CD4-positive, alpha-beta T cell treated with Interleukin-4 for 4 hours (primary cell): ENCODE results near the gene ENTPD6.

Experiments
- DNase-seq: peaks from one replicate; pipeline ENCODE4 v3.0.0-alpha.2; 2020

Gene ENTPD6

DNA sequence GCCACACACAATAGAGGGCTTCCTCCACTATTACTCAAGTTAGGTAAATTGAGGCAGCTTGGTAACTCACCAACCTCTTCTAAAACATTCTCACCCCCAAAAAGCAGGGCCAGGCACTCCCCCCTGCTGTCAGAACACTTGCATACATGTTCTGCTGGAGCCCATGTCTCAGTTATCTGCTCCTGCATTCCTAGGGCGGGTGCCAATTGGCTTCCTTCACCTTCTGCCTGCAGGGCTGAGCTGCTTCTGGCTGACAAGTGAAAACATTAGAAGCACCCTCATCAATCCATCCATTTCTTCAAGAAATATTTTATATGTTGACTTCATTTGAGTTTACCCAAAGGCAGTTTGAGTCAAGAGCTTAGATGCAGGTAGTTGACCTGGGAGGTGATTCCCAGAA lies 4.5 kb upstream of the ENTPD6 start:
- no peak for DNase-seq

DNA sequence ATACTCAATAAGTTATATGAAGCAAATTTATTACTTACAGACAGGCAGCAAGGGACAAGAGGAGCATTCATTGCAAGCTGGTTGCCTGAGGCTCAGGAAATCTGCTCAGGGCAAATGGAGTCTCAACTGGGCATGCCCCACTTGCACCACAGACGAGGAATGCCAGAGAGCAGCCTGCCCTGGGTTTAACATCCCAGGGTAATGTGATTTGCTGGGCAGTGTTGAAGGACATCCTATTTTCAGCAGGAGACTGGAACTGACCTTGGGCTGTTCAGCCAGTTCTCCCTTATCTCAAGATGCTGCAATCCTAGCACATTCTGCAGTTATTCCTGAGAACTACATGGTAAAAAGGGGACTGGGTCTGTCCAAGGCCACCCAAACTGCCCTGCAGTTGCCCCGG lies 3.8 kb upstream of the ENTPD6 start:
- no peak for DNase-seq

DNA sequence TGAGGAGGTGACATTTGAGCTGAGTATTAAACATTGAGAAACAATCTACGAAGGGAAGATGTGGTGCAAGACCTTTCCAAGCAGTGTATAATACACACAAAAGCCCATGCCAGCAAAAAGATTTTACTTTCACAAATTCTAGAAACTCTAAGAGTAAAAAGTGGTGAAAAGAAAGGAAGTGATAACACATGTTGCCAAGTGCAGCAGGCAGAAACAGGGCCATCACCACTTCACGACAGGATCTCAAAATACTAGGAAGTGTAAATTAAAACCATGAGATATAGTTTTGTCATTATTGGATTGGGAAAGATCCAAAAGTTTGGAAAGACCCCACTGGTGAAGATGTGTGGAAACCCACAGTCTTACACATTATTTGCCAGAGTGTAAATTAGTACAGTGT lies 1.7 kb upstream of the ENTPD6 start:
- no peak for DNase-seq

DNA sequence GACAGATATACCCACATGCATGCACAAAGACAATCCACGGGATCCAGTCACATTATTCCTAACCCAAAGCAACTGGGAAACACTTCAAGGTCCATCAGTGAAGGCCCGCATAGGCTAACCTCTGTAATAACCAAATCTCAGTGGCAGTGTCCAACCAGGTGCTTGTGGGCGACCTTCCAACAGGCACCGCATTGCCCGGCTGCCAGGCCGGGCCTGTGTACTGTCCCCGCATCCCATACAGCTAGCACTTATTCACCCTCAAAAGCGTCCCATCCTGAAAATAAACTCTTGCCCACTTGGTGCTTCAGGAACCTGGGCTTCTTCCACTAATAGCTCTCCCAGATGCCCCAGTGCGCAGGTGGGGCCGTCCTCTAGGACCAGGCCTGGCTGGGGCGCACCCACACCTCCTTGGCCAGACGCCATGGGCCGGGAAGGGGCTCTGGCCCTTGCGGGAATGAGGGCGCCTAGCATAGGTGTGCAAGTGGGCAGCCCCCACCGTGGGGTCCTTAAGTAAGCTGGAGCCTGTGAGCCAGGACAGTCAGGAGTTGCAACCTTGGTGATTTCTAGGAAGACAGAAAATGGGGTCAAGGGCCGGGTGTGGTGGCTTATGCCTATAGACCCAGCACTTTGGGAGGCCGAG lies 1.1 kb upstream of the ENTPD6 start:
- DNase-seq = no peak

DNA sequence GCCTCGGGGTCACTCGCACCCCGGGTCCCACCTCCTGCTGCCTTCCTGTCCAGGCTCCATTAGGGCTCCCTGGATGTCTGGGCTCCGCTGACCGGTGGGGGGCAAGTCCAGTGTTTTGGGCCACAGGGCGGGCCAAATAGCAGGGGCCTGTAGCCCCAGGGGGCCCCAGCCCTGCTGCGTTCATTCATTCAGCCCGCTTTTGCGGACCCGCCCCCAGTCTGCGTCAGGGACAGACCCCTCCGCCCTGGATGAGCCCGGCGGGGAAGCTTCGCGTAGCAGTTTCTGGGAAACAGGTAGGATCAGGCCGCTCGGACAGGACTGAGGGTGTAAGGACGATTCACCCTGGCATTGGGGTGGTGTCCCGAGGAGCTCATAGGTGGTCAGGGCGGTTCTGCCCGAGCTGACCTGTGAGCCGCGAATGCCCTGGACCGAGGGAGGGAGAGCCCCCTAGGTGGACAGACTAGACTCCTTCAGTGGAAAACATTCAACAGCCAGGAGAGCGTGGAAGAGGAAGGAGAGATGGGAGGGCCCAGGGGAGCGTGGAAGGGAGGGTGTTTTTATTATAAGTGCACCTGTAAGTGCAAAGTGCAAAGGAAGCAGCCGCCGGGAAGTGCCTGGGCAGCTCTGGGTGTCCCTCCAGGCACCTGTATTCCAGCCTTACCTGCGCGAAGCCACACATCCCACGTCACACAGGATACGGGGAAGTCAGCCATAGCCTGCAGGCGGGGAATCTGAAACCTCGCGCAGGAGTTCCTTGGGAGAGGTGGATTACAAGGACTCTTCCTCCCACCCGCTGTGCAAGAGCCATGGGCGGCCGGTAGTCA lies 662 bp downstream of the ENTPD6 start:
- DNase-seq = no peak

DNA sequence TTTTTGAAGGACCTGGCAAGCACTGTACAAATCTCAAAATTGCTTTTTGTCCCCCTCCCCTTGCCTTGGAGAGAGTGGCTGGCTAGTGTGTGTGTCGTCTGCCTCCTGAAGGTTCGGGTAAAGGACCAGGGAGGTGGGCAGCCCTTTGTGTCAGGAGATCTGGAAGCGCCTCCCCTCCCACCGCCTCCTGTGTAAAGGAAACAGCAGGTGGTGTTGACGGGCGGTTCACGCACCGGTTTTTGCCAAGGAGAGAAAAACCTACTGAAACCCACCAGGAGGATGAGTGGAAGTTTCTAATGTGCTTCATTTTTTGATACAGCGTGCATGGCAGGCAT lies 1.2 kb downstream of the ENTPD6 start:
- DNase-seq = no peak

DNA sequence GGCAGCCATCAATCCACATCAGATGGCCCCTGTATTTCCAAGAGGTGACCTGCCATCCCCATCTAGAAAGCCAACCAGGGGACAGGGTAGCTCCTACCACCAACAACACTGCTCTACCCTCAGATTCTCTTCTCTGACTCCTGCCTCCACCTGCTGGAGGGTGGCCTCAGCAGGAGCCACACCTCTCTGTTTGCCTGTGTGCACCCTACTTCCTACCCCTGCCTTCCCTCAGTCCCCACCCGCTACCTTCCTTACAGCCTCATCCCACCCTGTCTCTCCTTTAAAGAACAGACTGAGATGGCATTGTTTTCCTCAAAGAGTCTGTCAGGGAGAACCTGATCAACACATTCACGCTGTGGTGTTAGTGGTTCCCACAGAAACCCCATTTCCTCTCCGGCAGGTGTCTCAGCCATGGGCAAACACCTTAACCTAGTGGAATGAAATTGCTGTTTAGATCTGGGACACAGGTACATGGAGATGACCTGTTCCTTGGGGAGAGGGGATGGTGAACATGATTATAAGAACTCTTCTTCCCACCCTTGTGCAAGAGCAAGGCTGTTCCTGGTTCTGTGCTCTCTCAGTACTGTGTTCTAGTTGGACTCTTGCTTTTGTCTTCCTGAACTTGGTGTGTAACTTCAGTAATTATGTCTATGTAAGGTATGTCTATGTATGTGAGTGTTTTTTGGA lies 1.8 kb downstream of the ENTPD6 start:
- peak; percentile 35 for DNase-seq

DNA sequence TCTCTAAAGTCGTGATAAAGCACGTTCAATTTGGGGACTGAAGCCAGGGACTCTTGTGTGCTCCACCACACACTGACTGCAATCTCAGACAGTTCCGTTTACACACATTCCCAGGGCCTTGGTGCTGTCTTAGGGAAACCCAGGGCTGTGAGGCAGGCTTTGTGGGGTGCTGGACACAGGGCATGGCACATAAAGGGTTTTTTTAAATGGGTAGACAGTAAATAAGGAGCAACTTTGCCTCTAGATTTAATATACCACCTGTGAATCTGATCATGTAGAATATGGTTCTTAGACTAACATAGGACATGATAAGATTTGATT lies 2.3 kb downstream of the ENTPD6 start:
- no peak for DNase-seq

DNA sequence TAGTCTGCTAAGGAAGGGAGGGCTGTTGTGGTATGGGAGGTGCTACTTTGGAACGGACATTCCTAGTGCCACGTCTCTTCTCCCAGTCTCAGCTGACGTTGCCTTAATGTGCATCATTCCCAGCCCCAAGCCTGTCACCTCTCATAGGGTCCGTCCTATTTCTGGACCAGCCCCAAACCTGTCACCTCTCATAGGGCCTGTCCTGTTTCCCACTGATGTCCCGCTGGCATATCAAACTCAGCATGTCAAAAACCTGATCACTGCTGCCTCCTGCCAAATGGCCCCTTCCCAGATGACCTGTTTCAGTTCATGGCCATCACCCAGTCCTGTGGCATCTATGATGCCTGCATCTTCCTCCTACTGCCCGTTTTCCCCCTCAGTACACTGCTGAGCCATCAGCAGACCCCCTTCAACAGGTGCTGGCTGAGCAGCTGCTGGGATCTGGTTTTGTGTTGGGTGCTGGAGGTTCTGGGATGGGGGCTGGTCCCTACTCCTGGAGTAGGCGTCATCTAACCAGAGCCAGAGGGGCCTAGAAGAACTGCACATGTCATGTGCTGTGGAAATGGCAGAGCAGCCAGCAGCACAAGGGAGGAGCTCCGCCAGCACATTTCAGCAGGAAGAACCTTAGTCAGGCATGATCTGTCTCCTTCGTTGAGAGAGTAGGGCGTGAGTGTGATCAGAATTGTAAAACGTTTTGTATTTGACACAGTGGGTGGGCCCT lies 3.3 kb downstream of the ENTPD6 start:
- no peak for DNase-seq

DNA sequence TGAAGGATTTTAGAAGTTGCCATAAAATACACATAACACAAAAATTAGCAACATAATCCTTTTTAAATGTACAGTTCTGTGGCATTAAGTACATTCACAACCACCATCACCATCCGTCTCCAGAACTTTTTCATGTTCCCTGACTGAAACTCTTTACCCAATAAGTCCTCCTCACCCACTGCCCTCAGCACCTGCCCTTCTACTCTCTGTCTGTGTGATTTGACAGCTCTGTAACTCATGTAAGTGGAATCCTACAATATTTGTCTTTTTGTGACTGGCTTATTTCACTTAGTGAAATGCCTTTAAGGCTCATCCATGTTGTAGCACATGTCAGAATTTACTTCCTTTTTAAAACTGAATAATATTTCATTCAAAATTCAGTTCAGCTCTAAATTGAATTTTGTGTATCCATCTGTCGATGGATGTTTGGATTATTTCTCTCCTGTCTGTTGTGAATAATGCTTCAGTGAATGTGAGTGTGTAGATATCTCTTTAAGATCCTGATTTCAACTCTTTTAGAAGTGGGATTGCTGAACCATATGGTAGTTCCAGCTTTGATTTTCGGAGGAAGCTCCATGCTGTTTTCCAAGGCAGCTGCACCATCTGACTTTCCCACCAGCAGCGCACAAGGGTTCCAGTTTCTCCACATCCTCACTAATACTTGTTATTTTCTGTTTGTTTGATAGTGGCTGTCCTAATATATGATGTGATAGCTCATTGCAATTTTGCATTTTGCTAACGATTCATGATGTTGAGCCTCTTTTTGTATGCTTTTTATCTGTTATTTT lies 4.2 kb downstream of the ENTPD6 start:
- no peak for DNase-seq

DNA sequence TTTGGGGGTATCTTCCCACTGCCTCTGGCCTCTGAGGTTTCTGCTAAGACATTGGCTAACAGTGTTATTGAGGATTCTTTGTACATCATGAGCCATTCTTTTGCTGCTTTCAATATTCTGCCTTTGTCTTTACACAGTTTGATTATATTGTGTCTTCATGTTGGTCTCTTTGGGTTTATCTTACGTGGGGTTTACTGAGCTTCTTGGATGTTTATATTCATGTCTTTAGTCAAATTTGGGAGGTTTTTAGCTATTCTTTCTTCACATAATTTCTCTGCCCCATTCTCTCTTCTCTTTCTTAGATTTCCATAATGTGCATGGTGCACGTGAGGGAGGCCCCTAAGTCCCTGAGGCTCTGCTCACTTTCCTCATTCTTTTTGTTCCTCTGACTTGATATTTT lies 7.6 kb downstream of the ENTPD6 start:
- no peak for DNase-seq

DNA sequence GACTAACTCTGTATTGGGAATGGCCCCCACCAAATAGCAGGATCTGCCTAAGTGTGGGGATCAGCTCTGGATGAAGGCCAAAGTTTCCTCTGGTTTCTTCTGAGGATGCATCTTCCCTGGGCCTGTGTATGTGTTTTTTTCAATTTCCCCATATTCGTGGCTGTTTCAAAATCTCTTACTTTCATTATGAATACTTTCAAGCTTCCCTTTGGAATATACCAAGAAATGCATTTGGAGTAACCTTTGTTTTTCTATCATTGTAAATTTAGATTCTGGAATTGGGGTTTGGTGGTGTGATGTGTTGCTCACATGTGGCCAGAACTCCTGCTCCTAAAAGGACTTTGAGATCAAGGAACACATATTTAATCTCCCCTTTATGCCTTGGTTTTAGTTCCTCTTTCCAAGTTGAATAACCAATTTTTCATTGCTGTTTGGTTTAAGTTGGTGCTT lies 8.4 kb downstream of the ENTPD6 start:
- DNase-seq = no peak

DNA sequence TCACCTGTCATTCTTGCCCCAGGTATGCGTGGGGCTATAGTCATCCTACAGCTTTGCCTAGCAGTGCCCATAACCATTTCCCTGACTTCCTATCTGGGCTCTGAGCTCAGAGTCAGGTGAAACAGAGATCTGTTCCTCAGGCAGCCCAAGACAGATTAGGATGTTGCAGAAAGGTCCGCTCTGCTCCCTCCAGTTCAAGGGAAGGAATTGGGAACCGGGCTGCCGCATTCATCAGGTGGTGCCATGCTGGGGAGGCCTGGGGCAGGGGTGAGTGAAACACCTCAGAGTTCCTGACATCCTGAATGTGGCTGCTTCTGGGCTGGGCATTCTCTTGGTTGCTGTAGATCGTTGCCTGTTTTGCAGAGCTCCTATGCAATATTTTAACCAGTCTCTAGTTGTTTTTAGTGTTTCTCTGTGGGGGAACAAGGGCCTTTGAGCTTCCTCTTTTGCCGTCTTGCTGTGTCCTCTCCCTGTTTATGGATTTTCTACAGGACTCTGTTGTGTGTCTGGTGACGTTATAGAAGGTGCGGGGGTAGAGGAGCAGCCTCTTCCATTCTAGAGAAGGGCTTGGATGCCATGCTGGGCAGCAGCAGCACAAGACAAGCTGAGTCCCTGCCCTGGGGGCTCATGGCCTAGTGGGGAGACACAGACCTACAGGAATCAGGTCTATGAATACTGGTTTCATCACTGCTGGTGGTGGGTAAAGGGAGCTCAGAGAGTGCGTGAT lies 9.2 kb downstream of the ENTPD6 start:
- no peak for DNase-seq

DNA sequence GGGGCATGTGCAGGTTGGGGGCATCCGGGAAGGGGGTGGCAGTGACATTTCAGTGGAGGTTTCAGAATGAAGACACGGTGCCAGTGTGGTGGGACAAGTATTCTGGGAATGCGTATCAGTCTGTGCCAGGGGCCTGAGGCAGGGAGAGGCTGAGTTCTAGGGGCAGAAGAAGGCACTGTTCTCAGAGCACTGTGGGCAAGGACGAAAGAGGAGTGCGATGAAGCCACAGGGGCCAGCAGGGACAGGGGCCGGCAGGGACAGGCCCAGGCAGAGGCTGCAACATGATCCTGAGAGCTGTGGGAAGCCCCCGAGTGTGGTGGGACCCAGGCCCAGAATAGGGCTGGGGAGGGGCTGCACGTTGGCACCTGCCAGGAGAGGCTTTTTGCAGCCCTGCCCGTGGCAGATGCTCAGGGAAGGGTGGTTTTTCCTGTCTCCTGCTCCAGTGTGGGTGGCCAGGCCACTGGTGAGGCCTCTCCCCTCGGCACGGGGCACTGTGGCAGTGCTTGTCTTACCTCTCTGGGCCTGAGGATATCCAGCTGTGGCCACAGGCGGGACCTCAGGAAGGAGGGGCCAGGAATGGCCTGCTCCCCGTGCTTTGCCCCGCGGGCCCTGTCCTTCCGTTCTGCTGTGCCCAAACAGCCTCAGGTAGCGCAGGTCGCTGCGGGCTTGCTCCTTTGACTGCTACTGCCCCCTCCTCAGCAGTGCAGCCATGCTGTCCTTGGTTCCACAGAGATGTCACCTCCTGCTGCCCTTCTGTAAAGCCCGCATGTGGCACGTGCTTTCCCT lies 10.0 kb downstream of the ENTPD6 start:
- no peak for DNase-seq

DNA sequence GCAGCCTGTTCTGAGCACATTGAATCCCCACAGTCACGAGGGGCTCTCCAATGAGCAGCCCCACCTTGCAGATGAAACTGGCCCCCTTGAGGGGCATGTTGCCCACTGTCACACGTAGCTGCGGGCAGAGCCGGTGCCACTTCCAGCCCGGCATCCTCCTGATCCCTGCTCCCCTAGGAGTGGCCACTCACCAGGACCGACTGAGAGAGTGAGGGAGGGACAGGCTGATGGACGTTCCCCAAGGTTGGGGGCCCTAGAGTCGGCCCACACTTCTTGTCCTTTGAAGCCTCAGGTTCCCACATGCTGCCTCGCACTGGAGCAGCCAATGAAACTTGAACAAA lies 10.5 kb downstream of the ENTPD6 start:
- no peak for DNase-seq

DNA sequence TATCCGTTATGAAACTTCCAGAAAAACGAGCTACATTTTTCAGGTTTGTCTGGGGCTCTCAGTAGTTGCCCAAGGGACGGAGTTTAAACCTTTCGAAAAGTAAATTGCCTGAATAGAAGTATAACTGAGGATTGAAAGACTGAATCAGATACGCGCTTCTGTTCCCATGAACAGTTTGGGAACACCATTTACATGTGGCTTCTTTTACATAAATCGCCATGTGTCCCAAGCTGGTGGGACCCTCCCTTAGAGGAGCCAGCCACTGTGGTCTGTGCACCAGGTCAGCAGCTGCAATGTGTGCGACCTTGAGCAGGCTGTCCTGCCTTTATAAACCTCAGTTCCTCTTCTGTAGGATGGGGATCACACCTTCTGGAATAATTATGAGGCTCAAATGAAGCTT lies 11.0 kb downstream of the ENTPD6 start:
- DNase-seq = no peak

DNA sequence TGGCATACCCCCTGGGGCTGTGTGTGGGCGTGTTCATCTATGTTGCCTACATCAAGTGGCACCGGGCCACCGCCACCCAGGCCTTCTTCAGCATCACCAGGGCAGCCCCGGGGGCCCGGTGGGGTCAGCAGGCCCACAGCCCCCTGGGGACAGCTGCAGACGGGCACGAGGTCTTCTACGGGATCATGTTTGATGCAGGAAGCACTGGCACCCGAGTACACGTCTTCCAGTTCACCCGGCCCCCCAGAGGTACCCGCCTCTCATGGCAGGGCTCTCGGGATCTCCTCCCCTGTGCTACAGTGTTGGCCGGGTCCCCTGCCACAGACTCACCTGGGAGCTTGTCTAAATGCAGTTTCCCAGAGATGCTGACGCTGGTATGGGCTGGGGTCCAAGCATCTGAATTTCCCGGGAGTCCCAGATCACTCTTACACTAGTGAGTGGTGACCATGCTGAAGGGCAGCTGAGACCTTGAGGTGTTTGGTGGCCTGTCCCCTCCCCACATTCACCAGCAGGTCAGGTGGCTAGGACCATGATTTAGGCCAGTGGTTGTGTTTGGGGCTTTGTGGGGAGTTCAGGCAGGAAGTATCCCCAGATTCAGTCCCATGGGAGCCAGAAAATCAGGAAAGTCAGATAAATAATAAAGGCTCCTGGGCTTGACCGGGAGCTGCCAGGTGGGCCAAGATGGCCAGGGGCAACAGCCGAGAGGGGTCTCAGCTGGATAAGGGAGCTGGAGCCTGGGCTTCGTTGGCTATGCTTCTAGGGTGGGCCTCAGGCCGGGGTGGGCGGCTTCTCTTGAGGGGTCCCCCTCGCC lies 11.8 kb downstream of the ENTPD6 start:
- no peak for DNase-seq

DNA sequence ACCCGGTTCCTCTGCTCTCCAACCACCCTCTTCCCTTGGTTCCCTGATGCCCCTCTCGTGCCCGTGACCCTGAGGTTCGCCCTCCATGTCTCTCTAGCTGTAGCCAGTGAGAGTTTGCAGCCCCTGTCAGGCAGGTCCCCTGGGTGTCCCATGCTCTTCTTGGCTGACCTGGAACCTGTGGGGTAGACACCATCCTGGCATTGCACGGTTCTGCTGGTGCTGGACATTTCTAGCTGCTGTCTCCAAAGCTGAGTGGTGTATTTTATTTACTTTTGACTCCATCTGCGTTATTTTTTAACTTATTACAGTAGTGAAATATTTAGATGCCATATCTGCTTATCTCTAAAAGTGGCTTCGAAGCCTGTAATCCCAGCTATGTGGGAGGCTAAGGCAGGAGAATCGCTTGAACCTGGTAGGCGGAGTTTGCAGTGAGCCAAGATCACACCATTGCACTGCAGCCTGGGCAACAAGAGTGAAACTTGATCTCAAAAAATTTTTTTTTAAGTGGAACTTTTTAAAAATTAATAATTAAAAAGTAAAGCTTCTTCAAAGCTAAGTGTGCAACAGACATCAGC lies 12.5 kb downstream of the ENTPD6 start:
- no peak for DNase-seq

DNA sequence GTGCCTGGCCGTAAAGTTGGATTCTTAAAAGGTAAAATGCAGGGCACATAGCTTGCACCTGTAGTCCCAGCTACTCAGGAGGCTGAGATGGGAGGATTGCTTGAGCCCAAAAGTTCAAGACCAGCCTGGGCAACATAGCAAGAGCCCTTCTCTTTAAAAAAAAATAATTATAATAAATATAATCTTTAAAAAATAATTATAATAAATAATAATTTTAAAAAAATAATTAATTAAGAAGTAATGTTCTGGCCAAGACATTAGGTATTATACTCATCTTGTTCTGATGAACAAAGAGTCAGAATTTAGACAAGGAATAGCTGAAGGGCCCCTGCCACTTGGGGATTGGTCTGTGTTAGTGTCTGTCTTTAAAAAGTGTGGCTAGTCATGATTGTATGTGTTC lies 13.9 kb downstream of the ENTPD6 start:
- DNase-seq = no peak

DNA sequence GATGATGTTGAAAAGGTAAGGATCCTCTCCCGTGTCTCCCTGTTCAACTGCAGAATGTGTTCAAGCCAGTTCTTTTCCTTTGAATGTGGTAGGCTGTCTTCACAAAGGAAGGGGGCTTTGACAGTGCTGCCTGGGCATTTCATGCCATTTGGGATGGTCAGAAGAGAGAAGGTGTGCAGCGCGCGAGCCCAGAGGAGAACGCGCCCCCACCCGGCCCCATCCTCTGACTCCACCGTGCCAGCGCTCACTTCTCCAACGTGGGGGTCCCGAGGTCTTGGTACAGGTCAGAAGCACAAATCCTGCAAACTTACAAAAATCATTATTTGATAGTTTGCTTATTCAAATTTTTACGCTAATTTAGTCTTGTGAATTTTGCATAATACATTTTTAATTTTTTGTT lies 14.4 kb downstream of the ENTPD6 start:
- DNase-seq = no peak
